Effector memory CD8-positive, alpha-beta T cell (primary cell): ENCODE measurements around the gene CLDN20.
A peak's percentile ranks its signal among the peaks of the same experiment; 100 is the strongest.
"Not testable (repeated sequence)": the region's sequence is repeated elsewhere in the genome, so short reads cannot be mapped to it uniquely, and the experiment has no call there.

Experiments used
- ATAC-seq: fragments of 150-1000 bp; cut with Tn5 transposase; replicated peaks from 2 replicates; pipeline ENCODE4 v1.10.0; 2021; ENCODE audit warnings: mild to moderate bottlenecking, moderate library complexity
- DNase-seq, 3 experiments: peaks; one replicate each; pipeline ENCODE4 v3.0.0; 2021
- H3K27ac Mint-ChIP-seq, 2 donors: one replicate each; pipeline ENCODE4 v1.8.0; 2022; ENCODE audit warnings: mild to moderate bottlenecking in 2 of 2, mixed read lengths in 2 of 2, moderate library complexity in 2 of 2
- H3K27me3 Mint-ChIP-seq, 2 donors: one replicate each; pipeline ENCODE4 v1.8.0; 2022; ENCODE audit warnings: mixed read lengths in 2 of 2
- H3K36me3 Mint-ChIP-seq: one replicate; pipeline ENCODE4 v1.8.0; 2022; ENCODE audit warnings: mild to moderate bottlenecking, moderate library complexity, mixed read lengths; ENCODE audit not compliant: insufficient read depth
- H3K4me1 Mint-ChIP-seq, 2 donors: one replicate each; pipeline ENCODE4 v1.8.0; 2022; ENCODE audit warnings: low read depth in 2 of 2, mixed read lengths in 2 of 2
- H3K4me3 Mint-ChIP-seq, 2 donors: one replicate each; pipeline ENCODE4 v1.8.0; 2022; ENCODE audit warnings: mild to moderate bottlenecking in 2 of 2, mixed read lengths in 2 of 2, moderate library complexity in 2 of 2
- H3K9me3 Mint-ChIP-seq, 2 donors: one replicate each; pipeline ENCODE4 v1.8.0; 2022; ENCODE audit warnings: mixed read lengths in 2 of 2

CLDN20 gene

GRCh38 chr6:155311583-155311982 is 47.8 kb downstream of the CLDN20 start:
- no peak overlapping the region for H3K4me3 Mint-ChIP-seq
- no peak overlapping the region for H3K27ac Mint-ChIP-seq

GRCh38 chr6:155312950-155313349 is 49.1 kb downstream of the CLDN20 start:
- Mint-ChIP-seq H3K4me1 (peaks cover 19 to 36% of the 10 kb centered on the region in 2 donors), H3K36me3 (peaks cover 20% of the 10 kb centered on the region), H3K4me3 (peak overlapping the region; percentile 93 to 95), H3K27ac (peak overlapping the region; percentile 96 to 97)
- ATAC-seq, H3K27me3 Mint-ChIP-seq, H3K9me3 Mint-ChIP-seq, DNase-seq: not testable (repeated sequence)

More at GRCh38 chr6:155311583-155311982, 47.8 kb downstream of the CLDN20 start:
- no peaks in the 10 kb centered on the region for H3K27me3 Mint-ChIP-seq
- peaks cover 20% of the 10 kb centered on the region for H3K36me3 Mint-ChIP-seq
- ATAC-seq: no peak
- DNase-seq: no peak
- peaks cover 22 to 37% of the 10 kb centered on the region in 2 donors for H3K4me1 Mint-ChIP-seq
- no peaks in the 10 kb centered on the region for H3K9me3 Mint-ChIP-seq

- Mint-ChIP-seq H3K27ac (peak overlapping the region; percentile 96 to 97), H3K4me1 (peaks cover 19 to 30% of the 10 kb centered on the region in 2 donors), H3K4me3 (peak overlapping the region; percentile 93 to 95), H3K27me3 (no peaks in the 10 kb centered on the region), H3K36me3 (peaks cover 20% of the 10 kb centered on the region), H3K9me3 (no peaks in the 10 kb centered on the region)
- peak; percentile 25 for ATAC-seq
- DNase-seq: peak in 1 of 3 experiments; percentile 5
Observed at GRCh38 chr6:155313602-155314091, 49.8 kb downstream of the CLDN20 start.

GRCh38 chr6:155314092-155314772 is 50.4 kb downstream of the CLDN20 start, which contains the start of gene TFB1M:
TSS of gene TFB1M (minus strand) at chr6:155314484. CDS start at chr6:155314428, 56 bp downstream.
- H3K27me3 Mint-ChIP-seq: no peaks in the 10 kb centered on the region
- peak within 1 kb of the TSS; percentile 96 to 97 for H3K27ac Mint-ChIP-seq
- no peaks in the 10 kb centered on the region for H3K9me3 Mint-ChIP-seq
- H3K4me3 Mint-ChIP-seq: peak within 1 kb of the TSS; percentile 93 to 95
- peaks cover 20% of the 10 kb centered on the region for H3K36me3 Mint-ChIP-seq
- peak; percentile 87 for ATAC-seq
- H3K4me1 Mint-ChIP-seq: peaks cover 17 to 28% of the 10 kb centered on the region in 2 donors
- DNase-seq: peak; percentile 96 to 97 (median 96)

GRCh38 chr6:155314773-155315515 is 51.1 kb downstream of the CLDN20 start:
- peak in 1 of 3 experiments; percentile 21 for DNase-seq
- Mint-ChIP-seq H3K4me3 (peak overlapping the region; percentile 93 to 95), H3K4me1 (peaks cover 15 to 25% of the 10 kb centered on the region in 2 donors), H3K36me3 (peaks cover 16% of the 10 kb centered on the region), H3K27ac (peak overlapping the region; percentile 96 to 97), H3K27me3 (no peaks in the 10 kb centered on the region), H3K9me3 (no peaks in the 10 kb centered on the region)
- peak; percentile 38 for ATAC-seq

- ATAC-seq (no peak), DNase-seq (no peak)
- peaks cover 16% of the 10 kb centered on the region for H3K36me3 Mint-ChIP-seq
- H3K27ac Mint-ChIP-seq: peak overlapping the region; percentile 96 to 97
- H3K4me1 Mint-ChIP-seq: peaks cover 15 to 22% of the 10 kb centered on the region in 2 donors
- peak overlapping the region; percentile 93 to 95 for H3K4me3 Mint-ChIP-seq
- H3K27me3 Mint-ChIP-seq: no peaks in the 10 kb centered on the region
- H3K9me3 Mint-ChIP-seq: no peaks in the 10 kb centered on the region
Observed at GRCh38 chr6:155315516-155315871, 51.7 kb downstream of the CLDN20 start.

GRCh38 chr6:155316419-155316818 is 52.6 kb downstream of the CLDN20 start:
- Mint-ChIP-seq H3K27me3 (no peaks in the 10 kb centered on the region), H3K4me1 (peaks cover 15 to 21% of the 10 kb centered on the region in 2 donors), H3K4me3 (peak overlapping the region in 1 of 2 donors; percentile 26), H3K27ac (peak overlapping the region in 1 of 2 donors; percentile 20), H3K36me3 (peaks cover 16% of the 10 kb centered on the region), H3K9me3 (no peaks in the 10 kb centered on the region)
- ATAC-seq (no peak), DNase-seq (no peak)

- Mint-ChIP-seq H3K9me3 (no peaks in the 10 kb centered on the region), H3K4me1 (peaks cover 12 to 18% of the 10 kb centered on the region in 2 donors), H3K27ac (no peak overlapping the region), H3K4me3 (no peak overlapping the region), H3K27me3 (no peaks in the 10 kb centered on the region), H3K36me3 (peaks cover 16% of the 10 kb centered on the region)
- DNase-seq: no peak
- no peak for ATAC-seq
Observed at GRCh38 chr6:155317186-155317585, 53.4 kb downstream of the CLDN20 start.

- no peak for DNase-seq
- Mint-ChIP-seq H3K4me1 (peaks cover 3 to 6% of the 10 kb centered on the region in 2 donors), H3K9me3 (no peaks in the 10 kb centered on the region), H3K27ac (no peak overlapping the region), H3K4me3 (no peak overlapping the region), H3K36me3 (no peaks in the 10 kb centered on the region), H3K27me3 (no peaks in the 10 kb centered on the region)
- no peak for ATAC-seq
Observed at GRCh38 chr6:155319902-155320301, 56.1 kb downstream of the CLDN20 start.

DNA sequence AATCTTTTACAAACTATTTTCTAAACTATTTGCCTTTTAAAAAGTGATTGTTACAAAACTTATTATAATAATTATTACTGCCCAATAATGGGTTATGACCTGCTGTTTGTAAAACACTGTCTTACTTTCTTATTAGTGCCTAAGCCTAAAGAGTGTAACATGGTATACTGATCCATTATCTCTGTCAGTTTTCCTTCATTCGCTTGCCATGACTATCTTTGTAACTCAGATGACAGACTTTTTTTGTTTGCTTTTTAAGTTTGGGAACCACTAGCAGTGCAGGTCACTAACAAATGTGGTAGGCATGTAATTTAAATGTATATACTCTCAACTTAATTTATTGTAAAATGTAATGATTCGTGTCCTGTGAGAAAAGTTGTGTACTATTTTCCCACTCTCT is 60.4 kb downstream of the CLDN20 start:
- no peak for DNase-seq
- Mint-ChIP-seq H3K9me3 (no peaks in the 10 kb centered on the region), H3K36me3 (no peaks in the 10 kb centered on the region)

GRCh38 chr6:155324993-155325392 is 61.2 kb downstream of the CLDN20 start:
- no peaks in the 10 kb centered on the region for H3K36me3 Mint-ChIP-seq
- H3K9me3 Mint-ChIP-seq: no peaks in the 10 kb centered on the region
- no peak overlapping the region for H3K27ac Mint-ChIP-seq
- peaks cover 4 to 6% of the 10 kb centered on the region in 2 donors for H3K27me3 Mint-ChIP-seq
- no peak for ATAC-seq
- DNase-seq: no peak
- H3K4me1 Mint-ChIP-seq: peaks cover 0 to 4% of the 10 kb centered on the region in 2 donors
- H3K4me3 Mint-ChIP-seq: no peak overlapping the region

More for the DNA sequence above, 60.4 kb downstream of the CLDN20 start:
- peaks cover 0 to 4% of the 10 kb centered on the region in 2 donors for H3K4me1 Mint-ChIP-seq
- peaks cover 4 to 6% of the 10 kb centered on the region in 2 donors for H3K27me3 Mint-ChIP-seq
- H3K4me3 Mint-ChIP-seq: no peak overlapping the region
- no peak overlapping the region for H3K27ac Mint-ChIP-seq
- ATAC-seq: no peak

GRCh38 chr6:155325700-155326516 is 62.1 kb downstream of the CLDN20 start:
- H3K9me3 Mint-ChIP-seq: no peaks in the 10 kb centered on the region
- DNase-seq (no peak), ATAC-seq (no peak)
- no peak overlapping the region for H3K27ac Mint-ChIP-seq
- H3K36me3 Mint-ChIP-seq: no peaks in the 10 kb centered on the region
- peaks cover 0 to 4% of the 10 kb centered on the region in 2 donors for H3K4me1 Mint-ChIP-seq
- H3K27me3 Mint-ChIP-seq: peaks cover 4 to 6% of the 10 kb centered on the region in 2 donors
- no peak overlapping the region for H3K4me3 Mint-ChIP-seq
